WTC11 (cell line): ENCODE measurements around the gene ZNF681. TPM values are rescaled to one million over a fixed set of nuclear protein-coding genes. Genes with fewer than 3 reads are reported as not detected.
A peak's percentile ranks its signal among the peaks of the same experiment; 100 is the strongest.

Source experiments
- ATAC-seq: fragments of 200-7000 bp; cut with Tn5 transposase; 2 replicates; pipeline ENCODE4 v1.10.0; 2021; ENCODE audit warnings: mild to moderate bottlenecking, moderate library complexity
- CTCF ChIA-PET: fragments of 300-600 bp; sonication (Branson Sonifier 250); formaldehyde crosslinking; loops from one replicate; lab custom pipeline; 2021; ENCODE audit warnings: antibody characterized with exemption; lab: Charles Lee
- POLR2A ChIA-PET: fragments of 350-600 bp; sonication (Branson Sonifier 250); formaldehyde crosslinking; loops from one replicate; lab custom pipeline; 2021; ENCODE audit warnings: antibody characterized with exemption; lab: Charles Lee
- DNase-seq: peaks from one replicate; pipeline ENCODE4 v3.0.0; 2021; ENCODE audit warnings: low spot score
- H3K27ac Mint-ChIP-seq: 2 replicates; pipeline ENCODE4 v1.8.0; 2021; ENCODE audit warnings: mixed read lengths
- H3K27me3 Mint-ChIP-seq: 2 replicates; pipeline ENCODE4 v1.8.0; 2021; ENCODE audit warnings: low read depth, mild to moderate bottlenecking, moderate library complexity, mixed read lengths
- H3K36me3 Mint-ChIP-seq: 2 replicates; pipeline ENCODE4 v1.8.0; 2021; ENCODE audit warnings: mixed read lengths
- H3K4me1 Mint-ChIP-seq: 2 replicates; pipeline ENCODE4 v1.8.0; 2022; ENCODE audit warnings: mixed read lengths
- H3K4me3 Mint-ChIP-seq: 2 replicates; pipeline ENCODE4 v1.8.0; 2021; ENCODE audit warnings: mild to moderate bottlenecking, moderate library complexity, mixed read lengths
- H3K9me3 Mint-ChIP-seq: 2 replicates; pipeline ENCODE4 v1.8.0; 2021; ENCODE audit warnings: mixed read lengths
- ATF1 ChIP-seq: sonication (generic); formaldehyde crosslinking; IDR thresholded peaks from 2 replicates; pipeline ENCODE4 v1.8.1; 2023; ENCODE audit warnings: mild to moderate bottlenecking, moderate library complexity, missing genetic modification reagents
- EMX1 ChIP-seq: fragments of 250-450 bp; sonication (Bioruptor Pico); IDR thresholded peaks from 2 replicates; pipeline ENCODE4 v1.8.0; 2021; ENCODE audit warnings: mild to moderate bottlenecking
- FOXP1 ChIP-seq: sonication (generic); formaldehyde crosslinking; IDR thresholded peaks from 2 replicates; pipeline ENCODE4 v1.8.0; 2022; ENCODE audit warnings: missing genetic modification reagents, mild to moderate bottlenecking, moderate library complexity, borderline replicate concordance
- GRHL2 ChIP-seq: fragments of 250-450 bp; sonication (Bioruptor Pico); IDR thresholded peaks from 2 replicates; pipeline ENCODE4 v1.8.0; 2022; ENCODE audit warnings: mild to moderate bottlenecking, moderate library complexity; ENCODE audit not compliant: insufficient replicate concordance, severe bottlenecking
- HMGA2 ChIP-seq: fragments of 250-450 bp; sonication (Bioruptor Pico); IDR thresholded peaks from 2 replicates; pipeline ENCODE4 v1.4.0; 2021; ENCODE audit warnings: mild to moderate bottlenecking, moderate library complexity
- IRF2 ChIP-seq: sonication (generic); formaldehyde crosslinking; IDR thresholded peaks from 2 replicates; pipeline ENCODE4 v1.8.0; 2022; ENCODE audit warnings: low read depth, missing genetic modification reagents, borderline replicate concordance
- JUN ChIP-seq: sonication (generic); formaldehyde crosslinking; IDR thresholded peaks from 2 replicates; pipeline ENCODE4 v1.8.0; 2023; ENCODE audit warnings: mild to moderate bottlenecking, missing genetic modification reagents
- NFATC4 ChIP-seq: fragments of 250-450 bp; sonication (Bioruptor Pico); IDR thresholded peaks from 2 replicates; pipeline ENCODE4 v1.9.0; 2021; ENCODE audit warnings: mild to moderate bottlenecking
- NFE2L1 ChIP-seq: sonication (generic); formaldehyde crosslinking; IDR thresholded peaks from 2 replicates; pipeline ENCODE4 v1.8.1; 2023; ENCODE audit warnings: missing genetic modification reagents
- ZNF263 ChIP-seq: sonication (generic); formaldehyde crosslinking; IDR thresholded peaks from 2 replicates; pipeline ENCODE4 v1.8.1; 2022; ENCODE audit warnings: low read depth, mild to moderate bottlenecking, moderate library complexity, missing genetic modification reagents
- ZNF396 ChIP-seq: fragments of 250-450 bp; sonication (Bioruptor Pico); IDR thresholded peaks from 2 replicates; pipeline ENCODE4 v1.8.0; 2021; ENCODE audit warnings: mild to moderate bottlenecking, moderate library complexity, borderline replicate concordance
- ZNF416 ChIP-seq: fragments of 250-450 bp; sonication (Bioruptor Pico); IDR thresholded peaks from 2 replicates; pipeline ENCODE4 v1.9.0; 2021; ENCODE audit warnings: mild to moderate bottlenecking, inconsistent platforms
- total RNA-seq: library from RNA; stranded (reverse); gene quantifications from 3 replicates; pipeline ENCODE4 v1.2.3, GENCODE V29; 2021
- TF ChIP-seq, protein P1 (sequence below): fragments of 250-450 bp; sonication (Bioruptor Pico); IDR thresholded peaks from 2 replicates; pipeline ENCODE4 v1.9.0; 2021; ENCODE audit warnings: moderate library complexity, mild to moderate bottlenecking, inconsistent platforms, borderline replicate concordance
- TF ChIP-seq, protein P2 (sequence below): fragments of 250-450 bp; sonication (Bioruptor Pico); IDR thresholded peaks from 2 replicates; pipeline ENCODE4 v1.8.0; 2021; ENCODE audit warnings: mild to moderate bottlenecking
- TF ChIP-seq, protein P3 (sequence below): sonication (generic); formaldehyde crosslinking; IDR thresholded peaks from 2 replicates; pipeline ENCODE4 v1.8.0; 2022; ENCODE audit warnings: mild to moderate bottlenecking, missing genetic modification reagents
- TF ChIP-seq, protein P4 (sequence below): sonication (generic); formaldehyde crosslinking; IDR thresholded peaks from 2 replicates; pipeline ENCODE4 v1.8.0; 2022; ENCODE audit warnings: mild to moderate bottlenecking, missing genetic modification reagents
- TF ChIP-seq, protein P5 (sequence below): sonication (generic); formaldehyde crosslinking; IDR thresholded peaks from 2 replicates; pipeline ENCODE4 v1.8.1; 2022; ENCODE audit warnings: mild to moderate bottlenecking, moderate library complexity, missing genetic modification reagents
- TF ChIP-seq, protein P6 (sequence below): sonication (generic); formaldehyde crosslinking; IDR thresholded peaks from 2 replicates; pipeline ENCODE4 v1.8.0; 2023; ENCODE audit warnings: missing genetic modification reagents
- TF ChIP-seq, protein P7 (sequence below): sonication (generic); formaldehyde crosslinking; IDR thresholded peaks from 2 replicates; pipeline ENCODE4 v1.8.0; 2022; ENCODE audit warnings: mild to moderate bottlenecking, missing genetic modification reagents
- TF ChIP-seq, protein P8 (sequence below): sonication (generic); formaldehyde crosslinking; conservative IDR thresholded peaks from 2 replicates; pipeline ENCODE4 v1.8.1; 2022; ENCODE audit warnings: mild to moderate bottlenecking, missing genetic modification reagents

ZNF681 gene
- total RNA-seq, 1 experiment from 2014 or later = 16.9 TPM

DNA sequence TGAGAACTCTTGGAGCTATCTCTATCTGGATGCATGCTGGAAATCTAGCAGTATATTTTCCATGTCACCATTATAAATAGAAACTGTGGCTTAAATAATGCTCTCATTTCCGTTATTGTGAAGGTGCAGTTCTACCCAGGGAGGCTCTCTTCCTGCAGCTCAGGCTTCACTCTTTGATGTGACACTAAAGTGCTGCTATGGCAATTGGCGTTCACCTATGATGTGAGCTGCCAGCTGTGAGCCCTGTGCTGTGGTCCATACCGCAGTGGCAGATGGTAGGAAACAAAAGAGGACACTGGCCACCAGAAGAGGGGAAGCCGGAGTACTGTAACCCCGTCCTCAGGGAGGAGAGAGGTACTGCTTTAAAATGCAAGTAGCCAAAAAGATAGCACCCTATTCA is 40.6 kb upstream of the ZNF681 start:
- no peak overlapping the region for H3K4me3 Mint-ChIP-seq
- peak overlapping the region; percentile 86; the same call in 1 of the 2 replicates for H3K27ac Mint-ChIP-seq
- ATAC-seq (no peak), DNase-seq (no peak)
- ChIA-PET CTCF (no interaction called here), POLR2A (no interaction called here)
- no peaks in the 10 kb centered on the region for H3K27me3 Mint-ChIP-seq
- no peak for TF ChIP-seq NFATC4
- no peak for TF ChIP-seq NFE2L1 (CRISPR knock-in tag)
- TF ChIP-seq GRHL2 (CRISPR knock-in tag) = no peak
- no peak for TF ChIP-seq ZNF416 (CRISPR knock-in tag)
- H3K4me1 Mint-ChIP-seq = peaks cover 43% of the 10 kb centered on the region
- H3K36me3 Mint-ChIP-seq = peaks cover 8% of the 10 kb centered on the region
- H3K9me3 Mint-ChIP-seq = no peaks in the 10 kb centered on the region

DNA sequence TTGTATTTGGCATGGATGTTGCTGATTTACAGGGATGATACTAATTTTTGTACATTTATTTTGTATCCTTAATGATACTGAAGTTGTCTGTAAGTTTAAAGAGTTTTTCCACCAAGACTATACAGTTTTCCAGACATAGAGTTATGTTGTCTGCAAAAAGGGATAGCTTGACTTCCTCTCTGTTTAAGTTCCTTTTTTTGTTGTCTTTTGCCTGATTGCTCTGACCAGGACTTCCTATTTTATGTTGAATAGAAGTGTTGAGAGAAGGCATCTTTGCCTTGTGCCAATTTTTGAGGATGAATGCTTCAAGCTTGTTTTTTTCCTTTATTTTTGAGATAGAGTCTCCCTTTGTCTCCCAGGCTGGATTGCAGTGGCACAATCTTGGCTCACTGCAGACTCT is 36.8 kb upstream of the ZNF681 start:
- no peak for ATAC-seq
- CTCF ChIA-PET = interaction anchor here (1.1 kb wide), 1 partner anchor 28 kb away, joined by 4 read pairs; no protein-coding TSS in a partner anchor
- Mint-ChIP-seq H3K36me3 (peaks cover 6% of the 10 kb centered on the region), H3K4me1 (peaks cover 57% of the 10 kb centered on the region)
- TF ChIP-seq, protein P1, sequence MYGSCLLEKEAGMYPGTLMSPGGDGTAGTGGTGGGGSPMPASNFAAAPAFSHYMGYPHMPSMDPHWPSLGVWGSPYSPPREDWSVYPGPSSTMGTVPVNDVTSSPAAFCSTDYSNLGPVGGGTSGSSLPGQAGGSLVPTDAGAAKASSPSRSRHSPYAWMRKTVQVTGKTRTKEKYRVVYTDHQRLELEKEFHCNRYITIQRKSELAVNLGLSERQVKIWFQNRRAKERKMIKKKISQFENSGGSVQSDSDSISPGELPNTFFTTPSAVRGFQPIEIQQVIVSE (CRISPR knock-in tag) = no peak
- TF ChIP-seq, protein P2, sequence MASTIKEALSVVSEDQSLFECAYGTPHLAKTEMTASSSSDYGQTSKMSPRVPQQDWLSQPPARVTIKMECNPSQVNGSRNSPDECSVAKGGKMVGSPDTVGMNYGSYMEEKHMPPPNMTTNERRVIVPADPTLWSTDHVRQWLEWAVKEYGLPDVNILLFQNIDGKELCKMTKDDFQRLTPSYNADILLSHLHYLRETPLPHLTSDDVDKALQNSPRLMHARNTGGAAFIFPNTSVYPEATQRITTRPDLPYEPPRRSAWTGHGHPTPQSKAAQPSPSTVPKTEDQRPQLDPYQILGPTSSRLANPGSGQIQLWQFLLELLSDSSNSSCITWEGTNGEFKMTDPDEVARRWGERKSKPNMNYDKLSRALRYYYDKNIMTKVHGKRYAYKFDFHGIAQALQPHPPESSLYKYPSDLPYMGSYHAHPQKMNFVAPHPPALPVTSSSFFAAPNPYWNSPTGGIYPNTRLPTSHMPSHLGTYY (CRISPR knock-in tag) = no peak
- TF ChIP-seq, protein P3, sequence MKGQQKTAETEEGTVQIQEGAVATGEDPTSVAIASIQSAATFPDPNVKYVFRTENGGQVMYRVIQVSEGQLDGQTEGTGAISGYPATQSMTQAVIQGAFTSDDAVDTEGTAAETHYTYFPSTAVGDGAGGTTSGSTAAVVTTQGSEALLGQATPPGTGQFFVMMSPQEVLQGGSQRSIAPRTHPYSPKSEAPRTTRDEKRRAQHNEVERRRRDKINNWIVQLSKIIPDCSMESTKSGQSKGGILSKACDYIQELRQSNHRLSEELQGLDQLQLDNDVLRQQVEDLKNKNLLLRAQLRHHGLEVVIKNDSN = no peak
- TF ChIP-seq ZNF263 (CRISPR knock-in tag) = no peak
- TF ChIP-seq, protein P4, sequence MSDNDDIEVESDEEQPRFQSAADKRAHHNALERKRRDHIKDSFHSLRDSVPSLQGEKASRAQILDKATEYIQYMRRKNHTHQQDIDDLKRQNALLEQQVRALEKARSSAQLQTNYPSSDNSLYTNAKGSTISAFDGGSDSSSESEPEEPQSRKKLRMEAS (CRISPR knock-in tag) = no peak
- TF ChIP-seq, protein P5, sequence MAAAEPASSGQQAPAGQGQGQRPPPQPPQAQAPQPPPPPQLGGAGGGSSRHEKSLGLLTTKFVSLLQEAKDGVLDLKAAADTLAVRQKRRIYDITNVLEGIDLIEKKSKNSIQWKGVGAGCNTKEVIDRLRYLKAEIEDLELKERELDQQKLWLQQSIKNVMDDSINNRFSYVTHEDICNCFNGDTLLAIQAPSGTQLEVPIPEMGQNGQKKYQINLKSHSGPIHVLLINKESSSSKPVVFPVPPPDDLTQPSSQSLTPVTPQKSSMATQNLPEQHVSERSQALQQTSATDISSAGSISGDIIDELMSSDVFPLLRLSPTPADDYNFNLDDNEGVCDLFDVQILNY (CRISPR knock-in tag) = no peak
- TF ChIP-seq EMX1 (CRISPR knock-in tag) = no peak
- TF ChIP-seq HMGA2 = no peak
- TF ChIP-seq FOXP1 = no peak
- no peak for TF ChIP-seq ATF1 (CRISPR knock-in tag)
- no peak for TF ChIP-seq JUN (CRISPR knock-in tag)
- TF ChIP-seq NFE2L1 (CRISPR knock-in tag) = no peak
- TF ChIP-seq, all 79 proteins: peak for 0
- H3K27me3 Mint-ChIP-seq = no peaks in the 10 kb centered on the region
- no peak for DNase-seq
- H3K9me3 Mint-ChIP-seq = no peaks in the 10 kb centered on the region
- no peak overlapping the region for H3K4me3 Mint-ChIP-seq
- H3K27ac Mint-ChIP-seq = peak overlapping the region; percentile 51
- POLR2A ChIA-PET = no interaction called here

DNA sequence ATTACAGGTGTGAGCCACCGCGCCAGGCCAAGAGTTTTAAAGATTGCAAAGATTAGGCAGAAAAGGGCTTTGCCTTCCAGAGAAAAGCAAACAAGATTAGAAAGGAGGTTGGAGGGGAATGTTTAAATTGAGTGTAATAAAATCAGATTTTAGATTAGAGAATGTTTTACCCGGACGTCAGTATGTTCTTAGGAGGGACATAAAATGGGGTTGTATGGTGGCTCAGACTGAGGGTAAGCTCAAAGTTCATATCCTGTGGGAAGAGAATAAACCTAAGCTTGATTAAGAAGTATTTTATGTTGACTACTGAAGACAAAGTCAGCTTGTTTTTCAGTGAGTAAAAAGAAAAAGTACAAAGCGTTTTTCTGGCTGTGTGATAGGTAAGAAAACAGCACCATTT is 34.1 kb upstream of the ZNF681 start:
- Mint-ChIP-seq H3K4me1 (peaks cover 41% of the 10 kb centered on the region), H3K36me3 (peaks cover 24% of the 10 kb centered on the region), H3K9me3 (no peaks in the 10 kb centered on the region), H3K4me3 (no peak overlapping the region), H3K27me3 (no peaks in the 10 kb centered on the region), H3K27ac (peak overlapping the region; percentile 54; the same call in 1 of the 2 replicates)
- ATAC-seq (no peak), DNase-seq (no peak)
- ChIA-PET CTCF (interaction anchor here (1.5 kb wide), 1 partner anchor 25 kb away, joined by 5 read pairs; no protein-coding TSS in a partner anchor), POLR2A (interaction anchor here (0.7 kb wide), 1 partner anchor 12 kb away, joined by 3 read pairs; no protein-coding TSS in a partner anchor)
- TF ChIP-seq NFATC4 (no peak), ZNF396 (CRISPR knock-in tag) (no peak), IRF2 (CRISPR knock-in tag) (no peak), ZNF263 (CRISPR knock-in tag) (no peak)
- TF ChIP-seq, protein P6, sequence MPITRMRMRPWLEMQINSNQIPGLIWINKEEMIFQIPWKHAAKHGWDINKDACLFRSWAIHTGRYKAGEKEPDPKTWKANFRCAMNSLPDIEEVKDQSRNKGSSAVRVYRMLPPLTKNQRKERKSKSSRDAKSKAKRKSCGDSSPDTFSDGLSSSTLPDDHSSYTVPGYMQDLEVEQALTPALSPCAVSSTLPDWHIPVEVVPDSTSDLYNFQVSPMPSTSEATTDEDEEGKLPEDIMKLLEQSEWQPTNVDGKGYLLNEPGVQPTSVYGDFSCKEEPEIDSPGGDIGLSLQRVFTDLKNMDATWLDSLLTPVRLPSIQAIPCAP (CRISPR knock-in tag) = no peak
- TF ChIP-seq, protein P7, sequence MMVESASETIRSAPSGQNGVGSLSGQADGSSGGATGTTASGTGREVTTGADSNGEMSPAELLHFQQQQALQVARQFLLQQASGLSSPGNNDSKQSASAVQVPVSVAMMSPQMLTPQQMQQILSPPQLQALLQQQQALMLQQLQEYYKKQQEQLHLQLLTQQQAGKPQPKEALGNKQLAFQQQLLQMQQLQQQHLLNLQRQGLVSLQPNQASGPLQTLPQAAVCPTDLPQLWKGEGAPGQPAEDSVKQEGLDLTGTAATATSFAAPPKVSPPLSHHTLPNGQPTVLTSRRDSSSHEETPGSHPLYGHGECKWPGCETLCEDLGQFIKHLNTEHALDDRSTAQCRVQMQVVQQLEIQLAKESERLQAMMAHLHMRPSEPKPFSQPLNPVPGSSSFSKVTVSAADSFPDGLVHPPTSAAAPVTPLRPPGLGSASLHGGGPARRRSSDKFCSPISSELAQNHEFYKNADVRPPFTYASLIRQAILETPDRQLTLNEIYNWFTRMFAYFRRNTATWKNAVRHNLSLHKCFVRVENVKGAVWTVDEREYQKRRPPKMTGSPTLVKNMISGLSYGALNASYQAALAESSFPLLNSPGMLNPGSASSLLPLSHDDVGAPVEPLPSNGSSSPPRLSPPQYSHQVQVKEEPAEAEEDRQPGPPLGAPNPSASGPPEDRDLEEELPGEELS (CRISPR knock-in tag) = no peak
- TF ChIP-seq, protein P8, sequence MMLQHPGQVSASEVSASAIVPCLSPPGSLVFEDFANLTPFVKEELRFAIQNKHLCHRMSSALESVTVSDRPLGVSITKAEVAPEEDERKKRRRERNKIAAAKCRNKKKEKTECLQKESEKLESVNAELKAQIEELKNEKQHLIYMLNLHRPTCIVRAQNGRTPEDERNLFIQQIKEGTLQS (CRISPR knock-in tag) = no peak
